Tibial nerve (tissue), 4 donors: ENCODE data around the gene MLKL.

Experiments
- EP300 ChIP-seq, 2 donors: sonication (generic); formaldehyde crosslinking; IDR thresholded peaks; one replicate each; pipeline ENCODE4 v1.6.1; 2017; ENCODE audit warnings: antibody characterized with exemption in 2 of 2, mild to moderate bottlenecking in 1 of 2
- POLR2A ChIP-seq, 2 donors: fragments of 450-650 bp; IDR thresholded peaks; one replicate each; pipeline ENCODE4 v1.6.1; 2017; ENCODE audit warnings: antibody characterized with exemption in 2 of 2, mild to moderate bottlenecking in 2 of 2, moderate library complexity in 2 of 2
- TF ChIP-seq, protein P1 (sequence below), 5 experiments: fragments of 200-600 bp in 3 of 5; fragments of 450-650 bp in 2 of 5; sonication (generic) in 3 of 5; IDR thresholded peaks; one replicate each; pipeline ENCODE4 v1.5.1; 2016 to 2019; ENCODE audit warnings: antibody characterized with exemption in 5 of 5, mild to moderate bottlenecking in 3 of 5, moderate library complexity in 2 of 5

DNA sequence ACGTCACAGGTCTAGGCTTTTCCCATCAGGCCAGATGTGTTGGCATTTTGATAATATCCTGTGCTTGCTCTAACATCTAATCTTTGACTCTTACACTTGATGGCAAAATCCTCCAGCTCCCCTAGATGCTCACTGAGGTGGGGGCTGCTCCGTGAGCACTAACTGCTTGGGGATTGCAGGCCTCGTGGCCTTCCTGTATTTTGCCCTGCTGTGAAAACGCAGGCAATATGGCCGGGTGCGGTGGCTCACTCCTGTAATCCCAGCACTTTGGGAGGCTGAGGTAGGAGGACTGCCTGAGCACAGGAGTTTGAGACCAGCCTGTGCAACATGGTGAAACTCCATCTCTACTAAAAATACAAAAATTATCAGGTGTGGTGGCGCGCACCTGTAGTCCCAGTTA, 9.7 kb upstream of the MLKL start:
- TF ChIP-seq, protein P1, sequence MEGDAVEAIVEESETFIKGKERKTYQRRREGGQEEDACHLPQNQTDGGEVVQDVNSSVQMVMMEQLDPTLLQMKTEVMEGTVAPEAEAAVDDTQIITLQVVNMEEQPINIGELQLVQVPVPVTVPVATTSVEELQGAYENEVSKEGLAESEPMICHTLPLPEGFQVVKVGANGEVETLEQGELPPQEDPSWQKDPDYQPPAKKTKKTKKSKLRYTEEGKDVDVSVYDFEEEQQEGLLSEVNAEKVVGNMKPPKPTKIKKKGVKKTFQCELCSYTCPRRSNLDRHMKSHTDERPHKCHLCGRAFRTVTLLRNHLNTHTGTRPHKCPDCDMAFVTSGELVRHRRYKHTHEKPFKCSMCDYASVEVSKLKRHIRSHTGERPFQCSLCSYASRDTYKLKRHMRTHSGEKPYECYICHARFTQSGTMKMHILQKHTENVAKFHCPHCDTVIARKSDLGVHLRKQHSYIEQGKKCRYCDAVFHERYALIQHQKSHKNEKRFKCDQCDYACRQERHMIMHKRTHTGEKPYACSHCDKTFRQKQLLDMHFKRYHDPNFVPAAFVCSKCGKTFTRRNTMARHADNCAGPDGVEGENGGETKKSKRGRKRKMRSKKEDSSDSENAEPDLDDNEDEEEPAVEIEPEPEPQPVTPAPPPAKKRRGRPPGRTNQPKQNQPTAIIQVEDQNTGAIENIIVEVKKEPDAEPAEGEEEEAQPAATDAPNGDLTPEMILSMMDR (IDR thresholded peaks at IDR 0.05): no peak
- TF ChIP-seq POLR2A (IDR thresholded peaks at IDR 0.05) (no peak), EP300 (IDR thresholded peaks at IDR 0.05) (no peak)
